ENCODE data around the gene EPSTI1.
"Not testable (repeated sequence)": the region's sequence is repeated elsewhere in the genome, so short reads cannot be mapped to it uniquely, and the experiment has no call there.

EPSTI1 gene

DNA sequence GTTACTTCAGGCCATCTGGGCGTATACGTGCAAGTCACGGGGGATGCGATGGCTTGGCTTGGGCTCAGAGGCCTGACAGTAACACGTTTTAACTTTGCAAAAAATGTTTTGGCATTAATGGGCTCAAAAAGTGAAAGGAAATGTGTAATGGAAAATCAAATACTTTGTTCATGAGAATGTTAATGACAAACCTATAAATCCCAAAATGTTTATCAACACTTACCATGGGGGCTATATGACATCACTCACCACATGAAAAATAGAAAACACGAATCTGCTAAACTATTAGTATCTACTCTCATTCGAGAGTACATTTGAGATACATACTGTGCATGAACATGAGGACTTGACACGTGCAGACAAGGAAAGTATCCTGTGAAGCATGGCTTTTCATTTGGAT lies 119.0 kb downstream of the EPSTI1 start:
- DNase-seq (ENCODE audit: insufficient read length, low spot score) = no peak
- TF ChIP-seq, protein P1, sequence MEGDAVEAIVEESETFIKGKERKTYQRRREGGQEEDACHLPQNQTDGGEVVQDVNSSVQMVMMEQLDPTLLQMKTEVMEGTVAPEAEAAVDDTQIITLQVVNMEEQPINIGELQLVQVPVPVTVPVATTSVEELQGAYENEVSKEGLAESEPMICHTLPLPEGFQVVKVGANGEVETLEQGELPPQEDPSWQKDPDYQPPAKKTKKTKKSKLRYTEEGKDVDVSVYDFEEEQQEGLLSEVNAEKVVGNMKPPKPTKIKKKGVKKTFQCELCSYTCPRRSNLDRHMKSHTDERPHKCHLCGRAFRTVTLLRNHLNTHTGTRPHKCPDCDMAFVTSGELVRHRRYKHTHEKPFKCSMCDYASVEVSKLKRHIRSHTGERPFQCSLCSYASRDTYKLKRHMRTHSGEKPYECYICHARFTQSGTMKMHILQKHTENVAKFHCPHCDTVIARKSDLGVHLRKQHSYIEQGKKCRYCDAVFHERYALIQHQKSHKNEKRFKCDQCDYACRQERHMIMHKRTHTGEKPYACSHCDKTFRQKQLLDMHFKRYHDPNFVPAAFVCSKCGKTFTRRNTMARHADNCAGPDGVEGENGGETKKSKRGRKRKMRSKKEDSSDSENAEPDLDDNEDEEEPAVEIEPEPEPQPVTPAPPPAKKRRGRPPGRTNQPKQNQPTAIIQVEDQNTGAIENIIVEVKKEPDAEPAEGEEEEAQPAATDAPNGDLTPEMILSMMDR (IDR thresholded peaks at IDR 0.05; ENCODE audit: insufficient read depth, missing control alignments) = no peak

DNA sequence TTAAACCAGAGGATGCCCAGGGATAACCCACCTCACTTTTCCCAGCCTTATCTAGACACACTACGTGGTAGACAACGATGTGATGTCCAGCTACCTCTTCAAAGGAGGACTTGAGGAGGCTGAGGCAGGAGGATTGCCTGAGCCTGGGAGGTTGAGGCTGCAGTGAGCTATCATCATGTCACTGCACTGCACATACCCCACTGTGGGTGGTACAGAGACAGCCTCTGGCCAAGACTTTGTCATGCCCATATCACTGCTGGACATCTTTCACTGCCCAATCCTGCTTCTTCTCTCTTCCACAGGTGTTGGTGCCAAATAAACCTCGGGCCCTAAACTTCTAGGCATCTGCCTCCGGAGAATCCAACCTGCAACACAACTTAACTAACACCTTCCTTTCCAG lies 124.8 kb downstream of the EPSTI1 start:
- TF ChIP-seq, protein P1 (IDR thresholded peaks at IDR 0.05; ENCODE audit: insufficient read depth, missing control alignments) = no peak
- FAIRE-seq (no peak), DNase-seq (ENCODE audit: insufficient read length, low spot score) (no peak)

More for the DNA sequence above, 119.0 kb downstream of the EPSTI1 start:
- no peak for FAIRE-seq

DNA sequence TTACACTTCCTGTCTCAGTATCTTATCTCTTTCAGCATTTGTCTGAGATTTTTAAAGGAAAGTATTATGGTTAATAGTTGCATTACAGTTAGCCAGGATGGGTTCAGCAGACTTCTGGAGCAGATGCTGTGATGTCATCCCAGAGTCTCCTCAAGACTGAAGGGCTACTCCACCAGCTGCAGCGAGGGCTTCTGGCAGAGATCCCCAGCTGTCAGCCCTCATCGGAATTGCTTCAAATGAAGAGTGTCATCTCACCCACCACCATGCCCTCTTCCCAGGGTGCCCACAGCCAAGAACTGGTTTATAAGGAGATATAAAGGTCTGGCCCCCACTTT lies 126.3 kb downstream of the EPSTI1 start:
- FAIRE-seq = no peak
- no peak for DNase-seq (ENCODE audit: insufficient read length, low spot score)
- TF ChIP-seq, protein P1 (IDR thresholded peaks at IDR 0.05; ENCODE audit: insufficient read depth, missing control alignments) = no peak

DNA sequence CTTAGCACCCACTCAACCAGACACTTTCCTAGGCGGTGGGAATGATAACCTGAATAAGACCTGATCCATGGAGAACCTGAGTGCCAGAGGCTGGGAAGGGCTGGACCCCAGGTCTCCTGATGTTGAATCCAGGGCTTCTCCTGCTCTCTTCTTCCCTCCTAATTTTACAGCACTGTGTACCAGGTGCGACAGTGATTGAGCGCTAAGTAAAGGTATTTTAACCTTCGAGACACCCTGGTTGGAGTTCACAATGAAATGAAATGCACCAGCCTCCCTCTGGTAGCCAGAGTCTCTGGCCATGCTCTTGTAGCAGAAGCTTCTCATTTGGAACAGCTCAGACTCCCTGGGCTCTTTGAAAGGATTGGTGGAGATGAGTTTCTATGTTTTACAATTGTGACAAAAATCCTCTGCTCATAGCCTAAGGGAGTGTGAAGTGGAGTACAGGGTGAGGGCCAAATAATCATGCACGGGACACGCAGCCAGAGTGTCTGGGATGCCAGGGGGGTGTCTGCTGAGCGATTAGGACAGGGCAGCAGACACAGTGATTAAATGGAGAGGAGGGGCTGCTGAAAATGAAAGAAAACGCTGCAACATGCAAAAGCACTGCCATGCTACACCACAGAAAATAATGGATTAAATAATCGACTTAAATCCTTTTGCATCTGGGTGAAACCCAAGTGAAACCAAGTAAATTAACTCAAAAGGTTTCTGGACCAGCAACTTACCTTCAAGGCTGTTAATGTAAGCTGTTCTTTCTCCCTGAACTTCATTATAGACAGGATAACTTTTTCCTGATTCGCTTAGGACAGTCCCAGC lies 126.9 kb downstream of the EPSTI1 start:
- DNase-seq (ENCODE audit: insufficient read length, low spot score) (no peak), FAIRE-seq (no peak)
- TF ChIP-seq, protein P1 (IDR thresholded peaks at IDR 0.05; ENCODE audit: insufficient read depth, missing control alignments) = no peak

DNA sequence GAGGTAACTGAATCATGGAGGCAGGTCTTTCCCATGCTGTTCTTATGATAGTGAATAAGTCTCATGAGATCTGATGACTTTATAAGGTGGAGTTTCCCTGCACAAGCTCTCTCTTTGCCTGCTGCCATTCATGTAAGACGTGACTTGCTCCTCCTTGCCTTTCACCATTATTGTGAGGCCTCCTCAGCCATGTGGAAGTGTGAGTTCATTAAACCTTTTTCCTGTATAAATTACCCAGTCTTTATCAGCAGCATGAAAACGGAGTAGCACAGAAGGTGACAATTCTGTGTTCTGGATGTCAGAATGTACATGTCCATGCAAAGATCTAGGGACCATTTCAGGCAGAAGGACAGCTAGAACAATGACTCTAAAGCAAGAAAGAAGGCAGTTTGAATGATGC lies 129.7 kb downstream of the EPSTI1 start:
- not testable (repeated sequence) for FAIRE-seq; DNase-seq (ENCODE audit: insufficient read length, low spot score)

DNA sequence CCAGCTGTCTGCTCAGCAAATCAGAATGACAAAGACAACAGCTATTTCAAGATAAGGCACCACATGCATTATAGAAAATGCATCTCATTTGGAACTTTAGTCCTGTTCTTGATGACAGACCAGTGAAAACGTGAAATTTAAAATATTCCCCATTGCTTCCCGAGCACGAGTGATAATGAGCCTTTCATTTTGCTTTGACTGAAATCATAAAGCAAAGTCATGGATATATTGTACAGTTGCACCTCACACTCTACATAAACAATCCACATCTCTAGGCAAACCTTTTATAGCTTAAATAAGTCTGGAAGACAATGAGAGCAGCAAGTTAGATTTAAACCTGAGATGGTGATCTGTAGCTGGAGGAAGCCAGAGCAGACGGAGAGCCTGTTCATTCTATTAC lies 131.6 kb downstream of the EPSTI1 start:
- TF ChIP-seq, protein P1 (IDR thresholded peaks at IDR 0.05; ENCODE audit: insufficient read depth, missing control alignments) = no peak
- FAIRE-seq (no peak), DNase-seq (ENCODE audit: insufficient read length, low spot score) (no peak)

DNA sequence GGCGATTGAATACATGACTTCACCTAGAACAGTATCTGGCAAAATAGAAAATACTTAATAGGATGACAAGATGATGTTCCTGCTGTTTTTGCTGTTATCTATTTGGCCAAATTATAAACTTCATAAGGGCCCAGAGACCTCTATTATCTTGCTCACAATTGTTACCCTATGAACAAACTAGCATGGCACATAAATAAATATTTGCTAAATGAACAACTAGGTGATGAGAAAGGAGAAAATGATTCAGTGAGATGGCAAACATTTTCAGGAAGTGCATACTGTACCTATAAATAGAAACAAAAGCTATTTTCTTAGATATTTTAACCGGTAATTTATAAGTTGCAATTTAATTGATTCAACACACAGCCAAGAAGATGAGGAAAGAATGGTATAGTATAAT lies 132.3 kb downstream of the EPSTI1 start:
- DNase-seq (ENCODE audit: insufficient read length, low spot score) = no peak
- no peak for FAIRE-seq
- TF ChIP-seq, protein P1 (IDR thresholded peaks at IDR 0.05; ENCODE audit: insufficient read depth, missing control alignments) = no peak

All from D721Med (cell line).